HepG2 (cell line): Measurements from ENCODE around the gene CFAP46. TPM values are rescaled to one million over a fixed set of nuclear protein-coding genes. Genes with fewer than 3 reads are reported as not detected.
A peak's percentile ranks its signal among the peaks of the same experiment; 100 is the strongest.

Experiments
- ATAC-seq: fragments of 200-7000 bp; cut with Tn5 transposase; 3 replicates; pipeline ENCODE4 v1.9.1; 2020; ENCODE audit warnings: mild to moderate bottlenecking, moderate library complexity
- BruUV-seq: library from RNA; stranded (reverse); fragments of 400-500 nt; replicated peaks from 2 replicates; lab custom pipeline; 2021; lab: Mats Ljungman, UMichigan
- CTCF ChIA-PET: fragments of 300-600 bp; formaldehyde crosslinking; extraction: SDS; loops from one replicate; lab custom pipeline; 2021; ENCODE audit warnings: low total read pairs, inconsistent platforms, low intra/inter-chr PET ratio; lab: Yijun Ruan, JAX
- POLR2A ChIA-PET: fragments of 350-600 bp; sonication (Branson Sonifier 250); formaldehyde crosslinking; loops from one replicate; lab custom pipeline; 2020; ENCODE audit warnings: antibody characterized with exemption, inconsistent platforms; lab: Yijun Ruan, JAX
- DNase-seq: peaks from one replicate; pipeline ENCODE4 v3.0.0-alpha.2; 2015; ENCODE audit warnings: low spot score
- FAIRE-seq: peaks from 3 replicates; lab custom pipeline; 2011; peaks lifted over from hg19 to GRCh38; lab: Jason Lieb, UNC
- H2AFZ ChIP-seq: one replicate; pipeline ENCODE4 v1.6.1; 2011; ENCODE audit warnings: low read length, inconsistent platforms
- H3K27ac ChIP-seq: fragments of 300-600 bp; 3 replicates; pipeline ENCODE4 v1.8.0; 2011; ENCODE audit warnings: mixed run types, mild to moderate bottlenecking, mixed read lengths, low read length, inconsistent platforms; ENCODE audit not compliant: insufficient read depth; ENCODE audit errors: extremely low read length
- H3K27me3 ChIP-seq, 2 experiments: fragments of 200-600 bp in 1 of 2; 2 replicates in 1 of 2; 3 replicates in 1 of 2; pipeline versions ENCODE4 v1.6.0 to v1.8.0; 2011; ENCODE audit warnings: low read length in 2 of 2, mild to moderate bottlenecking in 2 of 2, moderate library complexity in 2 of 2, inconsistent platforms in 1 of 2; ENCODE audit not compliant: insufficient read depth in 2 of 2, control insufficient read depth in 1 of 2
- H3K36me3 ChIP-seq, 2 experiments: fragments of 200-600 bp in 1 of 2; replicated peaks in 1 of 2; 2 replicates in 1 of 2; 3 replicates in 1 of 2; pipeline versions ENCODE4 v1.5.1 to v1.8.0; 2011; ENCODE audit warnings: low read length in 2 of 2, inconsistent platforms in 1 of 2; ENCODE audit not compliant: insufficient read depth in 2 of 2, control insufficient read depth in 1 of 2
- H3K4me1 ChIP-seq: 2 replicates; pipeline ENCODE4 v1.5.1; 2012; ENCODE audit warnings: low read length, inconsistent platforms; ENCODE audit not compliant: insufficient read depth
- H3K4me2 ChIP-seq: 2 replicates; pipeline ENCODE4 v1.6.0; 2011; ENCODE audit warnings: low read depth, low read length, inconsistent platforms
- H3K4me3 ChIP-seq, 3 experiments: fragments of 200-600 bp in 1 of 3; sonication (generic), shearing (Covaris generic) in 1 of 3; replicated peaks in 1 of 3; 2 replicates each; pipeline ENCODE4 v1.5.1; 2011 to 2016; ENCODE audit warnings: low read length in 3 of 3, inconsistent platforms in 2 of 3, low read depth in 2 of 3, mild to moderate bottlenecking in 2 of 3, control low read depth in 1 of 3, mixed read lengths in 1 of 3; ENCODE audit not compliant: insufficient read depth in 1 of 3
- H3K79me2 ChIP-seq: one replicate; pipeline ENCODE4 v1.6.1; 2011; ENCODE audit warnings: low read length, inconsistent platforms; ENCODE audit not compliant: insufficient read depth
- H3K9ac ChIP-seq: 2 replicates; pipeline ENCODE4 v1.6.0; 2011; ENCODE audit warnings: mild to moderate bottlenecking, low read depth, low read length, inconsistent platforms; ENCODE audit not compliant: insufficient read depth
- H3K9me3 ChIP-seq: 2 replicates; pipeline ENCODE4 v1.5.1; 2012; ENCODE audit warnings: mild to moderate bottlenecking, low read length
- H4K20me1 ChIP-seq: 2 replicates; pipeline ENCODE4 v1.6.0; 2011; ENCODE audit warnings: inconsistent platforms, mild to moderate bottlenecking, low read length, moderate library complexity; ENCODE audit not compliant: insufficient read depth
- BRD4 ChIP-seq: sonication (generic); formaldehyde crosslinking; IDR thresholded peaks from 2 replicates; pipeline ENCODE4 v1.4.0; 2020; ENCODE audit warnings: missing genetic modification reagents
- CAMTA2 ChIP-seq: sonication (generic); formaldehyde crosslinking; IDR thresholded peaks from 2 replicates; pipeline ENCODE4 v1.4.0; 2020; ENCODE audit warnings: mild to moderate bottlenecking, missing genetic modification reagents, borderline replicate concordance
- CBX5 ChIP-seq: sonication (generic); formaldehyde crosslinking; IDR thresholded peaks from 2 replicates; pipeline ENCODE4 v1.4.0; 2020; ENCODE audit warnings: missing genetic modification reagents, borderline replicate concordance
- CREB1 ChIP-seq, 2 experiments: fragments of 450-650 bp in 1 of 2; IDR thresholded peaks; 2 replicates each; pipeline ENCODE4 v1.6.1; 2016 to 2017; ENCODE audit warnings: control low read depth in 1 of 2, mild to moderate bottlenecking in 1 of 2, missing compliant biosample characterization in 1 of 2, missing genetic modification characterization in 1 of 2
- HMG20B ChIP-seq: conservative IDR thresholded peaks from 2 replicates; pipeline ENCODE4 v1.6.1; 2016; ENCODE audit warnings: missing genetic modification reagents, missing compliant biosample characterization
- HNRNPUL1 ChIP-seq: fragments of 200-400 bp; formaldehyde crosslinking; IDR thresholded peaks from 2 replicates; pipeline ENCODE4 v1.6.1; 2017; ENCODE audit warnings: low read depth, mild to moderate bottlenecking, low read length, moderate library complexity
- MYNN ChIP-seq: sonication (generic); formaldehyde crosslinking; IDR thresholded peaks from 2 replicates; pipeline ENCODE4 v1.4.0; 2020; ENCODE audit warnings: mild to moderate bottlenecking, low read depth, missing genetic modification reagents
- ZBTB34 ChIP-seq: sonication (generic); formaldehyde crosslinking; IDR thresholded peaks from 2 replicates; pipeline ENCODE4 v1.8.0; 2022; ENCODE audit warnings: mild to moderate bottlenecking, missing genetic modification reagents
- ZNF136 ChIP-seq: sonication (generic); formaldehyde crosslinking; IDR thresholded peaks from 2 replicates; pipeline ENCODE4 v1.8.1; 2022; ENCODE audit warnings: low read depth, mild to moderate bottlenecking, moderate library complexity, missing genetic modification reagents
- ZNF451 ChIP-seq: sonication (generic); formaldehyde crosslinking; IDR thresholded peaks from 2 replicates; pipeline ENCODE4 v1.5.0; 2020; ENCODE audit warnings: mild to moderate bottlenecking, missing genetic modification reagents
- ZSCAN12 ChIP-seq: sonication (generic); formaldehyde crosslinking; IDR thresholded peaks from 2 replicates; pipeline ENCODE4 v1.9.0; 2021; ENCODE audit warnings: mild to moderate bottlenecking, missing genetic modification reagents
- WGBS: methylation state at CpG from one replicate; pipeline ENCODE4 v1.1.6; 2017; ENCODE audit warnings: low lambda C conversion rate; 5-methylcytosine and 5-hydroxymethylcytosine counted together
- in situ Hi-C: cut with HindIII; loops from 2 replicates; pipeline ENCODE4 v1.10.0; 2017; ENCODE audit warnings: low pct_unique_long_range_greater_than_20kb; ENCODE audit not compliant: extremely low pct_ligation_motif_present
- intact Hi-C: fragments of 100-400 bp; cut with micrococcal nuclease; formaldehyde crosslinking; loops from one replicate; pipeline ENCODE4 v1.10.0; 2022; ENCODE audit not compliant: unreplicated experiment
- polyA plus RNA-seq, 8 experiments: library from polyadenylated mRNA; depleted of rRNA in 3 of 8; stranded (reverse) in 7 of 8; unstranded in 1 of 8; fragments of >200 nt; fragmentation: Illumina TruSeq in 4 of 8; extraction: Trizol in 4 of 8; gene quantifications; 2 replicates each; pipeline versions ENCODE4 v1.2.1 to v1.2.3, GENCODE V29; 2011 to 2016; ENCODE audit warnings: low read depth in 4 of 8, missing spikeins in 1 of 8, mixed read lengths in 1 of 8; ENCODE audit not compliant: insufficient read depth in 1 of 8
- total RNA-seq, 5 experiments: library from RNA; depleted of rRNA; stranded (reverse); fragments of >200 nt; fragmentation: Illumina TruSeq; extraction: Trizol; gene quantifications; 2 replicates each; pipeline ENCODE4 v1.2.3, GENCODE V29; 2016; ENCODE audit warnings: low read depth in 1 of 5

CFAP46 gene
- total and polyA plus RNA-seq, 2 of the 13 experiments (the other 11 are each of a cell fraction or from before 2014, with no cell fraction given), result 0.24 to 0.84 TPM

- no peak overlapping the region for H3K27ac ChIP-seq
- TF ChIP-seq CREB1 (IDR thresholded peaks at IDR 0.05), result peak; percentile 90
- TF ChIP-seq CREB1 (CRISPR knock-in tag; IDR thresholded peaks at IDR 0.05), result no peak
- no peak for TF ChIP-seq HNRNPUL1
- FAIRE-seq (no peak), ATAC-seq (no peak), DNase-seq (no peak)
- in situ Hi-C loops (loop anchor here (10.0 kb wide), 1 partner anchor 236 kb away; no protein-coding TSS in a partner anchor), intact Hi-C loops (loop anchor here (10.0 kb wide), 1 partner anchor 236 kb away; no protein-coding TSS in a partner anchor)
- WGBS, result 36% methylated on average over 6 of the region's 9 CpGs
- no peak overlapping the region for H2AFZ ChIP-seq
- H3K4me3 ChIP-seq, result no peak overlapping the region
- no TSS peak for BruUV-seq
- no peak overlapping the region for H3K4me2 ChIP-seq
- H4K20me1 ChIP-seq, result no peaks in the 10 kb centered on the region
- H3K4me1 ChIP-seq, result no peaks in the 10 kb centered on the region
- H3K79me2 ChIP-seq, result no peaks in the 10 kb centered on the region
- no peaks in the 10 kb centered on the region for H3K9me3 ChIP-seq
- no peak overlapping the region for H3K9ac ChIP-seq
- H3K36me3 ChIP-seq, result no peaks in the 10 kb centered on the region
- POLR2A ChIA-PET, result no interaction called here
- CTCF ChIA-PET, result no interaction called here
- H3K27me3 ChIP-seq, result peaks cover 5 to 25% of the 10 kb centered on the region in 2 experiments; a peak in 3 of 5 replicates
Measured at GRCh38 chr10:132890301-132890700, 52.1 kb downstream of the CFAP46 start.

GRCh38 chr10:132889556-132889955, 52.8 kb downstream of the CFAP46 start:
- no peak overlapping the region for H3K4me2 ChIP-seq
- H3K9ac ChIP-seq, result no peak overlapping the region
- FAIRE-seq (no peak), ATAC-seq (no peak), DNase-seq (no peak)
- no peaks in the 10 kb centered on the region for H3K79me2 ChIP-seq
- peaks cover 5 to 25% of the 10 kb centered on the region in 2 experiments; a peak in 3 of 5 replicates for H3K27me3 ChIP-seq
- H3K4me1 ChIP-seq, result no peaks in the 10 kb centered on the region
- intact Hi-C loops, result no loop called here
- no peak for TF ChIP-seq CBX5
- no peak for TF ChIP-seq ZNF451
- TF ChIP-seq CAMTA2 (CRISPR knock-in tag), result no peak
- no peak for TF ChIP-seq ZBTB34 (CRISPR knock-in tag)
- no peak for TF ChIP-seq BRD4 (CRISPR knock-in tag)
- TF ChIP-seq ZNF136, result no peak
- no peak for TF ChIP-seq HMG20B (CRISPR knock-in tag)
- no peak for TF ChIP-seq ZSCAN12 (CRISPR knock-in tag)
- TF ChIP-seq MYNN (CRISPR knock-in tag), result no peak
- no TSS peak for BruUV-seq
- no peak overlapping the region for H3K4me3 ChIP-seq
- ChIA-PET POLR2A (no interaction called here), CTCF (no interaction called here)
- H3K9me3 ChIP-seq, result no peaks in the 10 kb centered on the region
- no peaks in the 10 kb centered on the region for H4K20me1 ChIP-seq
- no peak overlapping the region for H2AFZ ChIP-seq
- 5% methylated on average over 13 of the region's 16 CpGs for WGBS
- no peak overlapping the region for H3K27ac ChIP-seq
- H3K36me3 ChIP-seq, result no peaks in the 10 kb centered on the region
- in situ Hi-C loops, result no loop called here
